ENCODE measurements around the gene ATG4C. TPM values are rescaled to one million over a fixed set of nuclear protein-coding genes. Genes with fewer than 3 reads are reported as not detected.
A peak's percentile ranks its signal among the peaks of the same experiment; 100 is the strongest.

Gene ATG4C
- total and polyA plus RNA-seq, 2 experiments from 2014 or later = 6.2 to 11.7 TPM

DNA sequence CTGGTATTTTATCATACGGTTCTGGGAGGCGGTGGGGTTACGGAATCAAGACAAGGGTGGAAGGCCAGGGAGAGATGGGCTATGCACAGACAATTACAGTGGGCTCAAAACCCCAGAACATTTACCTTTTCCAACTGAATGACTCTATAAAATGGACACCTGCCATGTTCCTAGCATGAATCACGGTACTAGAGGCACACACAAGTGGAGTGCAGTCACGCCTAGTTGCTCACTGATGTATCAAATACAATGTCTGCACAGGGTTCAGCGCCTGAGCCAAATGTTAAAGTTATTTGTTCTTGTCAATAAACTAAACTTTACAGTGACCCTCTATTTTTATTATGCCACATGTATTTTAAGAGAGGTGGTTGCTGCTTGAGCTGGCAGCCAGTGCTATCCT, 121.4 kb downstream of the ATG4C start:
- no peak for DNase-seq
- Histone ChIP-seq H4K20me1 (ENCODE audit: insufficient read depth) (no peaks in the 10 kb centered on the region), H3K27ac (no peak overlapping the region), H3K9ac (no peak overlapping the region), H3K9me2 (ENCODE audit: insufficient read depth) (no peaks in the 10 kb centered on the region), H3K9me3 (ENCODE audit: low read depth) (no peaks in the 10 kb centered on the region), H3K36me3 (ENCODE audit: low read depth) (no peaks in the 10 kb centered on the region), H3K4me2 (ENCODE audit: unreplicated experiment) (no peak overlapping the region), H3K79me2 (ENCODE audit: insufficient read depth) (no peaks in the 10 kb centered on the region), H2AFZ (no peak overlapping the region), H3F3A (ENCODE audit: insufficient read depth) (no peaks in the 10 kb centered on the region), H3K4me3 (no peak overlapping the region), H3K27me3 (replicated peaks; ENCODE audit: insufficient read depth) (no peaks in the 10 kb centered on the region), H3K4me1 (ENCODE audit: insufficient read depth) (no peaks in the 10 kb centered on the region)
- in situ Hi-C loops (cut with MboI) = no loop called here
- WGBS, 2 experiments (ENCODE audit: low coverage in 1 of 2, low lambda C conversion rate in 2 of 2, missing lambda C conversion rate in 2 of 2) = 67 to 74% methylated on average over 6 of the region's 6 CpGs
- TF ChIP-seq EZH2phosphoT487 (IDR thresholded peaks at IDR 0.05; ENCODE audit: insufficient read depth, low read depth) (no peak), EZH2 (IDR thresholded peaks at IDR 0.05; ENCODE audit: insufficient read depth, poor library complexity, severe bottlenecking) (no peak)

DNA sequence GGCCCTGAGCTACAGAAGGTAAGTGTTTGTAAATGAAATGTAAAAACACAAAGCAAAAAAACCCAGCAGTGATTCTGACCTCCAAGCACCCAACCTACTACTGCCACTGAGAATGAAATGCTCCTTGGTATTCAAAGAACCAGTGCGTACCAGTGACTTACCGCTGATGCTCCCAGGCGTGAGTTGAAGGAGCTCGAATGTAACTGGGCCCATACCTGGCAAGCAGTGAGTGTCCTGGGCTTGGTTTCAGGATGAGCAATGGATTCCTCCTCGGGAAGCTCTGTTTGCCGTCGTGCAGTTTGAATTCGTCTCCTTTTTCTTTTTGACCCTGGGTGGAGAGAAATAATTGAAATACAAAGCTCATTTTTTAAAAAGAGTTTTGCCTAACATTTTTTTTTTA, 121.9 kb downstream of the ATG4C start:
- Histone ChIP-seq H3K27me3 (replicated peaks; ENCODE audit: insufficient read depth) (no peaks in the 10 kb centered on the region), H3K79me2 (ENCODE audit: insufficient read depth) (no peaks in the 10 kb centered on the region), H3K9me3 (ENCODE audit: low read depth) (no peaks in the 10 kb centered on the region), H3K36me3 (ENCODE audit: low read depth) (no peaks in the 10 kb centered on the region), H2AFZ (peak overlapping the region; percentile 16; the same call in 1 of the 2 replicates), H3K27ac (no peak overlapping the region), H3K4me1 (ENCODE audit: insufficient read depth) (no peaks in the 10 kb centered on the region), H4K20me1 (ENCODE audit: insufficient read depth) (no peaks in the 10 kb centered on the region), H3K4me2 (ENCODE audit: unreplicated experiment) (no peak overlapping the region), H3K9ac (no peak overlapping the region), H3K9me2 (ENCODE audit: insufficient read depth) (no peaks in the 10 kb centered on the region), H3F3A (ENCODE audit: insufficient read depth) (no peaks in the 10 kb centered on the region), H3K4me3 (no peak overlapping the region)
- 57% methylated on average over 8 of the region's 8 CpGs for WGBS, 2 experiments (ENCODE audit: low coverage in 1 of 2, low lambda C conversion rate in 2 of 2, missing lambda C conversion rate in 2 of 2)
- DNase-seq = peak; percentile 6
- TF ChIP-seq EZH2phosphoT487 (IDR thresholded peaks at IDR 0.05; ENCODE audit: insufficient read depth, low read depth) (no peak), EZH2 (IDR thresholded peaks at IDR 0.05; ENCODE audit: insufficient read depth, poor library complexity, severe bottlenecking) (no peak)
- in situ Hi-C loops (cut with MboI) = no loop called here

- DNase-seq = peak; percentile 52
- H3K4me3 ChIP-seq = no peak overlapping the region
- no peaks in the 10 kb centered on the region for H3K27me3 ChIP-seq (replicated peaks; ENCODE audit: insufficient read depth)
- peak overlapping the region; percentile 12 for H3K4me2 ChIP-seq (ENCODE audit: unreplicated experiment)
- no peaks in the 10 kb centered on the region for H3K9me3 ChIP-seq (ENCODE audit: low read depth)
- 20 to 24% methylated on average over 9 of the region's 9 CpGs for WGBS, 2 experiments (ENCODE audit: low coverage in 1 of 2, low lambda C conversion rate in 2 of 2, missing lambda C conversion rate in 2 of 2)
- no peaks in the 10 kb centered on the region for H4K20me1 ChIP-seq (ENCODE audit: insufficient read depth)
- H3F3A ChIP-seq (ENCODE audit: insufficient read depth) = no peaks in the 10 kb centered on the region
- H3K9me2 ChIP-seq (ENCODE audit: insufficient read depth) = no peaks in the 10 kb centered on the region
- no peak overlapping the region for H3K9ac ChIP-seq
- no peak overlapping the region for H3K27ac ChIP-seq
- H2AFZ ChIP-seq = peak overlapping the region; percentile 16; the same call in 1 of the 2 replicates
- H3K79me2 ChIP-seq (ENCODE audit: insufficient read depth) = no peaks in the 10 kb centered on the region
- no peaks in the 10 kb centered on the region for H3K4me1 ChIP-seq (ENCODE audit: insufficient read depth)
- in situ Hi-C loops (cut with MboI) = no loop called here
- H3K36me3 ChIP-seq (ENCODE audit: low read depth) = no peaks in the 10 kb centered on the region
- TF ChIP-seq EZH2phosphoT487 (IDR thresholded peaks at IDR 0.05; ENCODE audit: insufficient read depth, low read depth) (no peak), EZH2 (IDR thresholded peaks at IDR 0.05; ENCODE audit: insufficient read depth, poor library complexity, severe bottlenecking) (no peak)
Measured at GRCh38 chr1:62906428-62906886, 122.5 kb downstream of the ATG4C start.

DNA sequence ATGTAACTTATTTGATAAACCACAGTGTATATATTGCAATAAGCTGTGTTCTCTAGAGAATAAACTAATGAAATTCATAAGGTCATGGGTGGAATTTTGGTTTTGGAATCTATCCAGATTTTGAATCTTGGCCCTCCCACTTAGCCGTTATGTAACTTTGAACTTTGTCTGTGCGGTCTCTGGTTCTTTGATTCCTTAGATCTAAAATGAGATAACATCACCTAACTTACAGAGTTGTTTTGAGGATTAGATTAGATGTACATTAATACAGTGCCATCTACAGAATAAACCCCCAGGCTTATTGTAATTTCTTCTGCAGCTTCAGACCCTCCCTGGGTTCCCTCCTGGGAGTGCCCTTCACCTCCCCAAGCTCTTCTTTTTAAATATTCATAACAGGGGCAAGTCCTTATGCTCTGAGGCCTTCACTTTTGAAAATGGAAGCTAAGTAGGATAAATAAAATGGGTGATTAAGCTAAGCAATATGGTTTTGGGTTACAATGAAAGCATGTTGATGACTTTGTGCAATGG, 124.3 kb downstream of the ATG4C start:
- in situ Hi-C loops (cut with MboI) = no loop called here
- 91 to 96% methylated on average over 2 of the region's 2 CpGs for WGBS, 2 experiments (ENCODE audit: low coverage in 1 of 2, low lambda C conversion rate in 2 of 2, missing lambda C conversion rate in 2 of 2)

More for the DNA sequence above, 124.3 kb downstream of the ATG4C start:
- Histone ChIP-seq H3K27ac (no peak overlapping the region), H4K20me1 (ENCODE audit: insufficient read depth) (no peaks in the 10 kb centered on the region), H2AFZ (no peak overlapping the region), H3K9me3 (ENCODE audit: low read depth) (no peaks in the 10 kb centered on the region), H3K4me3 (no peak overlapping the region), H3F3A (ENCODE audit: insufficient read depth) (no peaks in the 10 kb centered on the region), H3K4me1 (ENCODE audit: insufficient read depth) (no peaks in the 10 kb centered on the region), H3K36me3 (ENCODE audit: low read depth) (no peaks in the 10 kb centered on the region), H3K4me2 (ENCODE audit: unreplicated experiment) (no peak overlapping the region), H3K27me3 (replicated peaks; ENCODE audit: insufficient read depth) (no peaks in the 10 kb centered on the region), H3K79me2 (ENCODE audit: insufficient read depth) (no peaks in the 10 kb centered on the region), H3K9ac (no peak overlapping the region), H3K9me2 (ENCODE audit: insufficient read depth) (no peaks in the 10 kb centered on the region)
- TF ChIP-seq EZH2 (IDR thresholded peaks at IDR 0.05; ENCODE audit: insufficient read depth, poor library complexity, severe bottlenecking) (no peak), EZH2phosphoT487 (IDR thresholded peaks at IDR 0.05; ENCODE audit: insufficient read depth, low read depth) (no peak)
- no peak for DNase-seq

Measured in GM23248 (cell line).